ENCODE measurements around the gene SPOCK1. TPM values are rescaled to one million over a fixed set of nuclear protein-coding genes. Genes with fewer than 3 reads are reported as not detected.

The SPOCK1 gene
- total RNA-seq, 1 experiment from 2014 or later: 23.9 TPM

DNA sequence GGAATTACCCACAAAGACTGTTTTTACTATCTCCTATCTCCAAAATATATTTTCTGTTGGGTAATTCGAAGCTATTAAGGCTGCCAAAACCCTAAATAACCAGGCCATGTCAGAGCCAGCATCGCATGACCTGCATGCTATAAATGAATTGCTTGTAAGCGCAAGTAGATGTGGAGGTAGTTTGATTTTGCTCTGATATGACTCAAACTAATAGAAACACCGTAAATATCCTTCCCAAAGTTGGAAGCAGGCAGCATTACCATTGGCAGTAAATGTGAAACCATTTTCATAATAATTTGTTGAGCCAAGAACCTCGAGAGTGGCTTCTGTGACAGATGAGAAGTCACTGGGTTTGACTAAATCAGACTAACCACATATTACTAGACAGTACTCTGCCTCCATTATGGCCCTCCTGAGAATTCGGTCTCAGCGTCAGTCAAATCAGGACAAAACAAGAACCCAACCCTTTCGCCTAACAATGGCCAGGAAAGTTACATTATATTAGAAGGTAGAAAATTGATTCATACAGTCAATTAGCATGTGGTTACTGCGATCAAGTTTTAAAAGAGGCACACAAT is 289.8 kb downstream of the SPOCK1 start:
- ChIA-PET POLR2A (ENCODE audit: unreplicated experiment) (no interaction called here), CTCF (no interaction called here)
- H3K27ac ChIP-seq: no peak overlapping the region
- DNase-seq: no peak
- no peaks in the 10 kb centered on the region for H3K27me3 ChIP-seq (ENCODE audit: insufficient read depth, low read depth)
- intact Hi-C loops (cut with micrococcal nuclease; ENCODE audit: unreplicated experiment): no loop called here
- no peaks in the 10 kb centered on the region for H3K36me3 ChIP-seq (ENCODE audit: low read depth)
- no peak overlapping the region for H2AFZ ChIP-seq
- TF ChIP-seq, protein P1, sequence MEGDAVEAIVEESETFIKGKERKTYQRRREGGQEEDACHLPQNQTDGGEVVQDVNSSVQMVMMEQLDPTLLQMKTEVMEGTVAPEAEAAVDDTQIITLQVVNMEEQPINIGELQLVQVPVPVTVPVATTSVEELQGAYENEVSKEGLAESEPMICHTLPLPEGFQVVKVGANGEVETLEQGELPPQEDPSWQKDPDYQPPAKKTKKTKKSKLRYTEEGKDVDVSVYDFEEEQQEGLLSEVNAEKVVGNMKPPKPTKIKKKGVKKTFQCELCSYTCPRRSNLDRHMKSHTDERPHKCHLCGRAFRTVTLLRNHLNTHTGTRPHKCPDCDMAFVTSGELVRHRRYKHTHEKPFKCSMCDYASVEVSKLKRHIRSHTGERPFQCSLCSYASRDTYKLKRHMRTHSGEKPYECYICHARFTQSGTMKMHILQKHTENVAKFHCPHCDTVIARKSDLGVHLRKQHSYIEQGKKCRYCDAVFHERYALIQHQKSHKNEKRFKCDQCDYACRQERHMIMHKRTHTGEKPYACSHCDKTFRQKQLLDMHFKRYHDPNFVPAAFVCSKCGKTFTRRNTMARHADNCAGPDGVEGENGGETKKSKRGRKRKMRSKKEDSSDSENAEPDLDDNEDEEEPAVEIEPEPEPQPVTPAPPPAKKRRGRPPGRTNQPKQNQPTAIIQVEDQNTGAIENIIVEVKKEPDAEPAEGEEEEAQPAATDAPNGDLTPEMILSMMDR (conservative IDR thresholded peaks at IDR 0.05): no peak
- no peak for TF ChIP-seq EZH2 (IDR thresholded peaks at IDR 0.05; ENCODE audit: low read depth)
- H4K20me1 ChIP-seq (ENCODE audit: insufficient read depth): no peaks in the 10 kb centered on the region
- H3K79me2 ChIP-seq (ENCODE audit: low read depth): no peaks in the 10 kb centered on the region
- 0 out of 2 replicates have a peak, but pooled peaks cover 3% of the 10 kb centered on the region for H3K9me2 ChIP-seq (ENCODE audit: insufficient read depth)
- no peaks in the 10 kb centered on the region for H3K9me3 ChIP-seq (ENCODE audit: insufficient read depth, low read depth)
- no TSS peak for BruUV-seq (replicated peaks)
- no peak overlapping the region for H3K4me3 ChIP-seq
- H3K4me1 ChIP-seq (replicated peaks; ENCODE audit: insufficient read depth): no peaks in the 10 kb centered on the region
- H3F3A ChIP-seq (ENCODE audit: insufficient read depth, low read depth): no peaks in the 10 kb centered on the region
- no peak overlapping the region for H3K4me2 ChIP-seq

DNA sequence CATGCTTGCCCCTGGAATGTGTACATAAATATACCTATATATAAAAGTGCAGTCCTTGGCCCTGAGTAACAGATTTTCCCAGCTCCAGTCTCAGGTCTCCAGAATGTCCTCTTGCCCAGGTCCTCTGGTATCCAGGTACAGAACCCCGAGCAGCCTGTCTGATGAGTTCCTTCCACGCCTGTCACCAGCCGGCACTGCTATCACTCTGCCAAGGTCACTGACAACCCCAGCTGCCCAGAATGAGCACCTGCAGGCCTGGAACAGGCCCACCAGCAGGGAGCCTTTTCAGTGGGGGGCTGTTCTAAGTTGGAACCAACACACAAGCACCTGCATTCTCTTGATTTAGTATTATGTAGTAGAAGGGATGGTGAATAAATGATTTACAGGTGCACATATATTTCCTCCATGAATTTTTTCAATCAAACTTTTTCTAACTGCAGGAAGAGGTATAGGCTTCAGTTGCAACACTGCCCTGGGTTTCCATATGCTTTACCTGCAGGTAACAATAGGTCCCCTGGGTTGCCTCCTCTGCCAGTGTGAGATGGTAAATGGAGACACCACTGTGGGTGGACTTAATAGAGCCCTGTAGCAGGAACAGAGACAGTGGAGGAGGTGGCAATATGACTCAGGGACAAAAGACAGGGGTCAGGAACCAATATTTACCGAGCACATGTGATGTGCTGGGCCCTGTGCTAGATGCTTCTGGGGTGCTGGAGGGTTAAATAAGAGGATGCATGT is 291.9 kb downstream of the SPOCK1 start:
- no peaks in the 10 kb centered on the region for H3K9me3 ChIP-seq (ENCODE audit: insufficient read depth, low read depth)
- H3K9me2 ChIP-seq (ENCODE audit: insufficient read depth): 0 out of 2 replicates have a peak, but pooled peaks cover 3% of the 10 kb centered on the region
- no peaks in the 10 kb centered on the region for H3K27me3 ChIP-seq (ENCODE audit: insufficient read depth, low read depth)
- no peaks in the 10 kb centered on the region for H3K36me3 ChIP-seq (ENCODE audit: low read depth)
- H4K20me1 ChIP-seq (ENCODE audit: insufficient read depth): no peaks in the 10 kb centered on the region
- no peak for TF ChIP-seq EZH2 (IDR thresholded peaks at IDR 0.05; ENCODE audit: low read depth)
- TF ChIP-seq, protein P1 (conservative IDR thresholded peaks at IDR 0.05): no peak
- H3K4me1 ChIP-seq (replicated peaks; ENCODE audit: insufficient read depth): no peaks in the 10 kb centered on the region
- ChIA-PET CTCF (interaction anchor here (0.6 kb wide), 1 partner anchor 1254 kb away, joined by 3 read pairs; no protein-coding TSS in a partner anchor), POLR2A (ENCODE audit: unreplicated experiment) (no interaction called here)
- no peaks in the 10 kb centered on the region for H3F3A ChIP-seq (ENCODE audit: insufficient read depth, low read depth)
- no peak overlapping the region for H3K4me3 ChIP-seq
- H3K4me2 ChIP-seq: no peak overlapping the region
- intact Hi-C loops (cut with micrococcal nuclease; ENCODE audit: unreplicated experiment): no loop called here
- H3K27ac ChIP-seq: no peak overlapping the region
- H3K79me2 ChIP-seq (ENCODE audit: low read depth): no peaks in the 10 kb centered on the region
- H2AFZ ChIP-seq: no peak overlapping the region
- no TSS peak for BruUV-seq (replicated peaks)
- DNase-seq: no peak

DNA sequence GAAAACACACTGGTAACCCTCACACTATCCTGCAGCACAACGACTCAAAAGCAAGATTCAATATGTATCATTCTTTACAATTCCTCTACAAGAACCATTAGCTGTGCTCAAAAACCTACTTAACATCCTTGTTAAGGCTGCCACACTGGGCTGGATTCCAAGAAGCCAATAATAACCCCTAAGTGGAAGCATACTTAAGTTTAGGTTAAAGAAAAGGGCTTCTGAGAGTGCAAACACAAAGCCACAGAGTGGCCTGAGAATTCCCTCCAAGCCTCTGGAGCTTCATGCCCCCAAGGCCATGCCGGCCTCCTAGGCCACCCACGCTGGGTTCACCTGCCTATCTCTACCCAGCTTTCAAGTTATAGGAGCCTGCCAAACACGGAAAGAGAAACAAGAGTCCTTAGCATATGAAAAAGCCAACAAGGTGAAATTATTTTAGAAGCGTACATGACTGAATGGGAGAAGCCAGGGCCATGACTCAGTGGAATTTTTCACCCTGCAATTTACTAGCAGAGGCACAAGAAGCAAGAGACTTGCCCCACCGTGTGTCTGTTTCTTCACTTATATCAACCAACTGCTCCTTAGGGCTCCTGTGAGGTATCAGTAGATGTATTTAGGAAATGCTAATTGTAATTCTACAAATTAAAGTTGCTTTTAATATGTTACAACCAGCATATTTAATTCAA is 293.0 kb downstream of the SPOCK1 start:
- Histone ChIP-seq H3K4me1 (replicated peaks; ENCODE audit: insufficient read depth) (no peaks in the 10 kb centered on the region), H3K79me2 (ENCODE audit: low read depth) (no peaks in the 10 kb centered on the region), H3K27ac (no peak overlapping the region), H3K36me3 (ENCODE audit: low read depth) (no peaks in the 10 kb centered on the region), H4K20me1 (ENCODE audit: insufficient read depth) (no peaks in the 10 kb centered on the region), H3F3A (ENCODE audit: insufficient read depth, low read depth) (no peaks in the 10 kb centered on the region), H3K9me2 (ENCODE audit: insufficient read depth) (0 out of 2 replicates have a peak, but pooled peaks cover 3% of the 10 kb centered on the region), H3K27me3 (ENCODE audit: insufficient read depth, low read depth) (no peaks in the 10 kb centered on the region), H3K4me3 (no peak overlapping the region), H3K4me2 (no peak overlapping the region), H3K9me3 (ENCODE audit: insufficient read depth, low read depth) (no peaks in the 10 kb centered on the region), H2AFZ (no peak overlapping the region)
- DNase-seq: no peak
- no TSS peak for BruUV-seq (replicated peaks)
- ChIA-PET POLR2A (ENCODE audit: unreplicated experiment) (no interaction called here), CTCF (no interaction called here)
- TF ChIP-seq, protein P1 (conservative IDR thresholded peaks at IDR 0.05): no peak
- TF ChIP-seq EZH2 (IDR thresholded peaks at IDR 0.05; ENCODE audit: low read depth): no peak
- intact Hi-C loops (cut with micrococcal nuclease; ENCODE audit: unreplicated experiment): no loop called here

All from PC-9 (cell line).